SK-MEL-5 (cell line): ENCODE data around the gene MYH16. TPM values are rescaled to one million over a fixed set of nuclear protein-coding genes. Genes with fewer than 3 reads are reported as not detected.
A peak's percentile ranks its signal among the peaks of the same experiment; 100 is the strongest.
"Not testable (repeated sequence)": the region's sequence is repeated elsewhere in the genome, so short reads cannot be mapped to it uniquely, and the experiment has no call there.

Source experiments
- DNase-seq: peaks from one replicate; pipeline ENCODE4 v3.0.0-alpha.2; 2016; ENCODE audit warnings: low read depth, low spot score
- in situ Hi-C: cut with HindIII; loops from 2 replicates; pipeline ENCODE4 v1.10.0; 2016; ENCODE audit warnings: low sequenced_read_pairs, high pct_unique_total_duplicates, low pct_unique_long_range_greater_than_20kb
- total RNA-seq: library from RNA; depleted of rRNA; stranded (reverse); fragments of >200 nt; shearing (Covaris generic); gene quantifications from 2 replicates; pipeline ENCODE4 v1.2.3, GENCODE V29; 2014

MYH16 gene
- total RNA-seq, 1 experiment from 2014 or later: not detected

- in situ Hi-C loops: no loop called here
- DNase-seq: no peak
Observed at GRCh38 chr7:99253369-99253768, 19.3 kb upstream of the MYH16 start.

GRCh38 chr7:99254390-99254789 lies 18.2 kb upstream of the MYH16 start:
- in situ Hi-C loops: no loop called here

GRCh38 chr7:99255463-99255862 lies 17.2 kb upstream of the MYH16 start:
- in situ Hi-C loops: no loop called here
- no peak for DNase-seq

More at GRCh38 chr7:99254390-99254789, 18.2 kb upstream of the MYH16 start:
- DNase-seq: no peak

DNA sequence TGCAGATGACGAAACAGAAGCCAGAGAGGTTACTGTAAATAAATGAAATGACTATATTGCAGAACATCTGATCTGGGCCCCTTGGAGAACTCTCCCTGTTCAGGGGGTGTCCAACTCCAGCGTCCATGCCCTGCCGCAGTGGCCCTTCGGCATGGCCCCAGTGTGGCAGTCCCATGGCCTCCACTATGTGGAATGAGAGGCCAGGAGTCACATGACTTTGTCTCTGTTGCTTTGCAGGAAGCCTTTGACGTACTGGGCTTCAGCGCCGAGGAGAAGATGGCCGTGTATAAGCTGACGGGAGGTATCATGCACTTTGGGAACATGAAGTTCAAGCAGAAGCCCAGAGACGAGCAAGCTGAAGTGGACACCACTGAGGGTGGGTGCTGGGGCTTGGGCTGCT lies 15.6 kb upstream of the MYH16 start:
- in situ Hi-C loops: no loop called here
- DNase-seq: no peak

- in situ Hi-C loops: no loop called here
- no peak for DNase-seq
Observed at GRCh38 chr7:99257675-99258074, 15.0 kb upstream of the MYH16 start.

- in situ Hi-C loops: no loop called here
- no peak for DNase-seq
Observed at GRCh38 chr7:99258501-99258900, 14.1 kb upstream of the MYH16 start.

DNA sequence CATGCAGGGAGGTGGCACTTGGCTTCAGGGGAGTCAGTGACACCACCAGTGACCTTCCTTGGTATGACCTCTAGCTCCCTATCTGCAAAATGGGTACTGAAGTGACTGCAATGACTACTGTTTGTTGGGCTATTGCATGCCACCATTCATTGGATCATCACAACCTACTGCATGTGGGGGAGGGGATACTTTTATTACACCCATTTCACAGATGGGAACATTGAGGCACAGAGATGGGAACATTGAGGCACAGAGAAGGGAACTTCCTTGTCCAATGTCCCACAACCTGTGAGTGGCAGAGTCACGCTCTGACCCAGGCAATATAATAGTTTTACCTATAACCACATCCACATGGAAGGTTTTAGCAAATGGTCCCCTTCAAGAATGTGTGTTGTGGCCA lies 12.2 kb upstream of the MYH16 start:
- in situ Hi-C loops: no loop called here

DNA sequence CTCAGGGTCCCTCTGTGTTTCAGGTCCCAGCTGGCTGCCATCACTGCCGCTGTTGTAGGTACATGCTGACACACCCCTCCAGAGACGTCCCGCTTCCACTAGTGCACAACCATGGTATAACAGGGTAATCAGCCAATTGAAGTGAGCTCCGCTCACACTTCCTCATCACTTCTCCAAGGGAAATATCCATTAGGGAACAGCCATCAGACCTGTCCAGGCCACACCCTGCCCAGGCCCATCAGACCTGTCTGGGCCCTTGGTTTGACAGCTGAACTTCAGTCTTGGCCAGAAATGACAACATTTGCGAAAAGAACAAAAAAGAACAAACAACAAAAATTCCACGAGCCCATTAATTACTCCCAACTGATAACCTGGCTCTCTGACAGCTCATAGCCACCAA lies 11.0 kb upstream of the MYH16 start:
- in situ Hi-C loops: no loop called here
- no peak for DNase-seq

More for the DNA sequence above, 12.2 kb upstream of the MYH16 start:
- DNase-seq: no peak

DNA sequence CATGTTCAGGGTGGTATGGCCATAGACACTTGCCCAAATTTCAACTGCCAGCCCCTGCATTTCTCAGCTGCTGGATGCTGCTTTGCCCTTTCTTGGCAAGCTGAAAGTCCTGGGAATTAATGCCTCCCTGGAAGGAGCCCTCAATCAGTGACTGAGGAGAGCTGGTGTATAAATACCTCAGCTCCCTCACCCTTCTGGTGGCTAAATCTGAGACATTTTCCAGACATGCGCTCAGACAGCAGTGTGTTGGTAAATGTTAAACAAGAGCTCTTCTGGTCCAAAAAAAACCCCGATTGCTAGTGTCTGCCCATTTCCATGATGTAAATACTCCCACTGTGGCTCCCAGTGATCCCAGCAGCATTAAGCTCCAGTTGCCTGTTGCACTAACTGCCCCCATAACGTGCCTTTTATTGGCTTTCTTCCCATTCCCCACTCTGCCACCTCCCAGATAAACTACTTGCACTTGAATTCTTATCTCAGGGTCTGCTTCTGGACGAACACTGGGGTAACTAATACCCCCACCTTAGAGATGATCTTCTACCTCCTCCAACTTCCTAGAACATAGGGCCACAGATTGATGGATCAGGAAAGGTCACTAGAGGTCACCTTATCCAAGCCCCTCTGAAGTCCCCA lies 6.7 kb upstream of the MYH16 start:
- no peak for DNase-seq
- in situ Hi-C loops: no loop called here

GRCh38 chr7:99267481-99267840 lies 5.2 kb upstream of the MYH16 start:
- DNase-seq: peak; percentile 99
- in situ Hi-C loops: no loop called here

GRCh38 chr7:99267841-99268576 lies 4.6 kb upstream of the MYH16 start:
- in situ Hi-C loops: no loop called here
- DNase-seq: no peak

DNA sequence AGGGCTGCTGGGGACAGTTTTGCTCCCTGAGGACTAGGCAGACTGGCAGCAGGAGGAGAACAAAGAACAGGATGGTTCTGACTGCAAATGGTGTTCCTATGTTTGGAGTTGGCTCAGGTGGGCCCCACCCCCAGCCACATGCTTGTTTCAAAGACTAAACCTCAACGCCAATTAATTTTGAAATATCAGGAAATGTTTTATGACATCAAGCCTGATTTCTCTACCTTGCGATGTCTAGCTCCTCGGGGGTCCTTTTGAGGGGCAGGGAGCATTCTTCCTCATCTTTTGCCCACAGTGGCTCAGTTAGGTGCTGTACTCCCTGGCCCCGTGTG lies 4.1 kb upstream of the MYH16 start:
- DNase-seq: no peak
- in situ Hi-C loops: no loop called here

DNA sequence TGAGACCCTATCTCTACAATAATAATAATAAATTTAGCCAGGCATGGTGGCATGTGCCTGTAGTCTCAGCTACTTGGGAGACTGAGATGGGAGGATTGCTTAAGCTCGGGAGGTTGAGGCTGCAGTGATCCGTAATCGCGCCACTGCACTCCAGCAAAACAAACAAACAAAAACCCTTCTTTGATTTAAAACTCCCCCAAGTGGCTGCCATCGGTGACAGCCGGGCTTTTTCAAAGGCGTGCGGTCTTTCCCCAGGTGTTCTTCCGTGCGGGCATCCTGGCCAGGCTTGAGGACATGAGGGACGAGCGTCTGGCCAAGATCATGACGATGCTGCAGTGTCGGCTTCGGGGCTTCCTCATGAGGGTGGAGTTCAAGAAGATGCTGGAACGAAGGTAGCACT lies 1.9 kb upstream of the MYH16 start:
- no peak for DNase-seq
- in situ Hi-C loops: no loop called here

DNA sequence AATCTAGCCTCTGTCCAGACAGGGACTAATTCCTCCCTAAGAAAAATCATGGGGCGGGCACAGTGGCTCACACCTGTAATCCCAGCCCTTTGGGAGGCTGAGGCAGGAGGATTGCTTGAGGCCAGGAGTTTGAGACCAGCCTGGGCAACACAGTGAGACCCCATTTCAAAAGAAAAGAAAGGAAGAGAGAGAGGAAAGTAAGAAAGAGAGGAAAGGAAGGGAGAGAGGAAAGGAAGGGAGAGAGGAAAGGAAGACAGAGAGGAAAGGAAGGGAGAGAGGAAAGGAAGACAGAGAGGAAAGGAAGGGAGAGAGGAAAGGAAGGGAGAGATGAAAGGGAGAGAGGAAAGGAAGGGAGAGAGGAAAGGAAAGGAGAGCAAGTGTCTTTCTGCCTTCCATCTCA lies 922 bp downstream of the MYH16 start:
- DNase-seq, in situ Hi-C loops: not testable (repeated sequence)

- DNase-seq, in situ Hi-C loops: not testable (repeated sequence)
Observed at GRCh38 chr7:99274908-99275307, 2.3 kb downstream of the MYH16 start.

DNA sequence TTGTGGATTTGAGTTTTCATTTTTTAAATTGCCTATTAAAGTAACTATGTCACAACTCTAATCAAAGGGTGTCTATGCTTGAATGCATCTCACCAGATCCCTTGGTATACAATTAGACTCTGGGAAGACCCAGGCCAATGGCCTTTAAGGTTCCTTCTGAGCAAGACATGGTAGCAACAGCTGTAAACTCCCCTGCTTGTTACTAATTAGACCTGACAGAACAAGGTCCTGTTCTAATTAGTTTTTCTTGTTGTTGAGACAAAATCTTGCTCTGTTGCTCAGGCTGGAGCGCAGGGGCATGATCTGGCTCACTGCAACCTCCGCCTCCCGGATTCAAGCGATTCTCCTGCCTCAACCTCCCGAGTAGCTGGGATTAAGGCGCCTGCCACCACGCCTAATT lies 2.9 kb downstream of the MYH16 start:
- DNase-seq: no peak
- in situ Hi-C loops: no loop called here

GRCh38 chr7:99278180-99278579 lies 5.5 kb downstream of the MYH16 start:
- in situ Hi-C loops: no loop called here

DNA sequence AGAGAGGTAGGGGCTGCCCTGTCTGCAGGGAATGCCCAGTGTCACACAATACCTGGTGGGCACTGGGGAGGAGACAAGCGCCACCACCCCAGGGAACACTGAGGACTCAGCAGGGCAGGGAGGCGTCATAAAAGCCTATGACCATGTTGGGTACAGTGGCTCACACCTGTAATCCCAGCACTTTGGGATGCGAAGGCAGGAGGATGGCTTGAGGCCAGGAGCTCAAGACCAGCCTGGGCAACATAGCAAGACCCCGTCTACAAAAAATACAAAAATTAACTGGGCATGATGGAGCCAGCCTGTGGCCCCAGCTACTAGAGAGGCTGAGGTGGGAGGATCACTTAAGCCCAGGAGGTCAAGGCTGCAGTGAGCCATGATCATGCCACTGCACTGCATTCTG lies 11.5 kb downstream of the MYH16 start:
- DNase-seq, in situ Hi-C loops: not testable (repeated sequence)

More at GRCh38 chr7:99278180-99278579, 5.5 kb downstream of the MYH16 start:
- DNase-seq: no peak

DNA sequence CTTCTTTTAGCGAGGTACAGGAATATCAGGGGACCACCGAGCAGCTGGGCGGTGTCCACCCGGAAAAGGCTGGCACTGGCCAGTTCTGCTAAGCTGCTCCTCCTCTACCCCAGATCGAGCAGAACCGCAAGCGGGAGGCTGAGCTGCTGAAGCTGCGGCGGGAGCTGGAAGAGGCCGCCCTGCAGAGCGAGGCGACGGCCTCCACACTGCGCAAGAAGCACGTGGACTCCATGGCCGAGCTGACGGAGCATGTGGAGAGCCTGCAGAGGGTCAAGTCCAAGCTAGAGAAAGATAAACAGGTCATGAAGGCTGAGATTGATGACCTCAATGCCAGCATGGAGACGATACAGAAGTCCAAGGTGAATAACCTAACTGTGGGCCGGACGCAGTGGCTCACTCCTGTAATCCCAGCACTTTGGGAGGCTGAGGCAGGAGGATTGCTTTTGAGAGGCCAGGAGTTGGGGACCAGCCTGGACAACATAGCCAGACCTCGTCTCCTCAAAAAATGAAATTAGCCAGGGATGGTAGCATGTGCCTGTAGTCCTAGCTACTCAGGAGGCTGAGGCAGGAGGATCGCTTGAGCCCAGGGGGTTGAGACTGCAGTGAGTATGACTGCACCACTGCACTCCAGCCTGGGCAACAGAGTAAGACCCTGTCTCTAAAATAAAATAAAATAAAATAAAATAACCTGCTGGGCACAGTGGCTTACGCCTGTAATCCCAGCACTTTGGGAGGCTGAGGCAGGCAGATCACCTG lies 15.3 kb downstream of the MYH16 start:
- DNase-seq: no peak
- in situ Hi-C loops: no loop called here
